A549 (cell line): Measurements from ENCODE around the gene OR1J4.
"Not testable (repeated sequence)": the region's sequence is repeated elsewhere in the genome, so short reads cannot be mapped to it uniquely, and the experiment has no call there.

Experiments
- BHLHE40 ChIP-seq: IDR thresholded peaks from 2 replicates; pipeline ENCODE4 v1.6.1; 2012; ENCODE audit warnings: low read depth, low read length, inconsistent platforms
- EP300 ChIP-seq, 2 experiments: fragments of >200 bp; sonication (Bioruptor Twin); formaldehyde crosslinking; IDR thresholded peaks; 2 replicates in 1 of 2; 3 replicates in 1 of 2; pipeline ENCODE4 v1.6.1; 2016 to 2017
- ESRRA ChIP-seq: fragments of 150-350 bp; IDR thresholded peaks from 2 replicates; pipeline ENCODE4 v1.6.1; 2014; ENCODE audit warnings: mild to moderate bottlenecking, low read length, borderline replicate concordance
- MYC ChIP-seq: IDR thresholded peaks from 2 replicates; pipeline ENCODE4 v1.6.1; 2012; ENCODE audit warnings: mild to moderate bottlenecking, inconsistent platforms, low read length, improper control_type of control experiment, borderline replicate concordance
- POLR2A ChIP-seq: IDR thresholded peaks from 2 replicates; pipeline ENCODE4 v1.6.1; 2012; ENCODE audit warnings: mild to moderate bottlenecking, low read length
- RAD21 ChIP-seq, 2 experiments: fragments of >200 bp in 1 of 2; sonication (Bioruptor Twin) in 1 of 2; formaldehyde crosslinking in 1 of 2; IDR thresholded peaks in 1 of 2; conservative IDR thresholded peaks in 1 of 2; 2 replicates in 1 of 2; 3 replicates in 1 of 2; pipeline ENCODE4 v1.6.1; 2012 to 2018; ENCODE audit warnings: inconsistent platforms in 1 of 2
- TF ChIP-seq, protein P1 (sequence below): fragments of >200 bp; sonication (Bioruptor Twin); formaldehyde crosslinking; IDR thresholded peaks from 3 replicates; pipeline ENCODE4 v1.5.1; 2016
- TF ChIP-seq, protein P2 (sequence below): fragments of 200-600 bp; sonication (generic); IDR thresholded peaks from 2 replicates; pipeline ENCODE4 v1.6.1; 2016; ENCODE audit warnings: antibody characterized with exemption, mild to moderate bottlenecking, moderate library complexity
- TF ChIP-seq, protein P3 (sequence below): fragments of 250-450 bp; sonication (Bioruptor Pico); IDR thresholded peaks from 2 replicates; pipeline ENCODE4 v1.5.0; 2021; ENCODE audit warnings: mild to moderate bottlenecking, moderate library complexity, borderline replicate concordance
- TF ChIP-seq, protein P4 (sequence below): IDR thresholded peaks from 2 replicates; pipeline ENCODE4 v1.6.1; 2012; ENCODE audit warnings: low read depth, borderline replicate concordance
- TF ChIP-seq, protein P5 (sequence below): fragments of 150-350 bp; IDR thresholded peaks from 2 replicates; pipeline ENCODE4 v1.6.1; 2014; ENCODE audit warnings: low read depth, mild to moderate bottlenecking, low read length
- TF ChIP-seq, protein P6 (sequence below): IDR thresholded peaks from 2 replicates; pipeline ENCODE4 v1.6.1; 2012

DNA sequence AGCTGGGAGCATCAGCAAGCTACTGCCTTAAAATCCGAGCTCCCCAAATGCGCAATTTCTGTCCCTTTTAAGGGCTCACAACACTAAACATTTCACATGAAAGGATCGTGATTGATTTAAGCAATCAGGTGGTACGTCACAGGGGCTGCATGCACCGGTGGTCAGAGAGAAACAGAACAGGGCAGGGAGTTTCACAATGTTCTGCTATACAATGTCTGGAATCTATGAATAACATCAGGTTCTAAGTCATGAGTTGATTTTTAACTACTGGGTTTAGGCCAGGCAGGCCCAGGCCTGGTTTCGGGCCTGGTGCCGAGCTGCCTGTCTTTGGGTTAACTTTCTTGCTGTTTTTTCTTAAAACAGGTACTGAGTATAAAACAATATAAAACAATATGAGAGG is 18.1 kb downstream of the OR1J4 start:
- not testable (repeated sequence) for TF ChIP-seq ESRRA; MYC; POLR2A; BHLHE40; RAD21 (conservative IDR thresholded peaks at IDR 0.05 in 1 of 2, IDR thresholded peaks at IDR 0.05 in 1 of 2); EP300 (IDR thresholded peaks at IDR 0.05)
- TF ChIP-seq, protein P1, sequence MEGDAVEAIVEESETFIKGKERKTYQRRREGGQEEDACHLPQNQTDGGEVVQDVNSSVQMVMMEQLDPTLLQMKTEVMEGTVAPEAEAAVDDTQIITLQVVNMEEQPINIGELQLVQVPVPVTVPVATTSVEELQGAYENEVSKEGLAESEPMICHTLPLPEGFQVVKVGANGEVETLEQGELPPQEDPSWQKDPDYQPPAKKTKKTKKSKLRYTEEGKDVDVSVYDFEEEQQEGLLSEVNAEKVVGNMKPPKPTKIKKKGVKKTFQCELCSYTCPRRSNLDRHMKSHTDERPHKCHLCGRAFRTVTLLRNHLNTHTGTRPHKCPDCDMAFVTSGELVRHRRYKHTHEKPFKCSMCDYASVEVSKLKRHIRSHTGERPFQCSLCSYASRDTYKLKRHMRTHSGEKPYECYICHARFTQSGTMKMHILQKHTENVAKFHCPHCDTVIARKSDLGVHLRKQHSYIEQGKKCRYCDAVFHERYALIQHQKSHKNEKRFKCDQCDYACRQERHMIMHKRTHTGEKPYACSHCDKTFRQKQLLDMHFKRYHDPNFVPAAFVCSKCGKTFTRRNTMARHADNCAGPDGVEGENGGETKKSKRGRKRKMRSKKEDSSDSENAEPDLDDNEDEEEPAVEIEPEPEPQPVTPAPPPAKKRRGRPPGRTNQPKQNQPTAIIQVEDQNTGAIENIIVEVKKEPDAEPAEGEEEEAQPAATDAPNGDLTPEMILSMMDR, result not testable (repeated sequence)
- TF ChIP-seq, protein P2, sequence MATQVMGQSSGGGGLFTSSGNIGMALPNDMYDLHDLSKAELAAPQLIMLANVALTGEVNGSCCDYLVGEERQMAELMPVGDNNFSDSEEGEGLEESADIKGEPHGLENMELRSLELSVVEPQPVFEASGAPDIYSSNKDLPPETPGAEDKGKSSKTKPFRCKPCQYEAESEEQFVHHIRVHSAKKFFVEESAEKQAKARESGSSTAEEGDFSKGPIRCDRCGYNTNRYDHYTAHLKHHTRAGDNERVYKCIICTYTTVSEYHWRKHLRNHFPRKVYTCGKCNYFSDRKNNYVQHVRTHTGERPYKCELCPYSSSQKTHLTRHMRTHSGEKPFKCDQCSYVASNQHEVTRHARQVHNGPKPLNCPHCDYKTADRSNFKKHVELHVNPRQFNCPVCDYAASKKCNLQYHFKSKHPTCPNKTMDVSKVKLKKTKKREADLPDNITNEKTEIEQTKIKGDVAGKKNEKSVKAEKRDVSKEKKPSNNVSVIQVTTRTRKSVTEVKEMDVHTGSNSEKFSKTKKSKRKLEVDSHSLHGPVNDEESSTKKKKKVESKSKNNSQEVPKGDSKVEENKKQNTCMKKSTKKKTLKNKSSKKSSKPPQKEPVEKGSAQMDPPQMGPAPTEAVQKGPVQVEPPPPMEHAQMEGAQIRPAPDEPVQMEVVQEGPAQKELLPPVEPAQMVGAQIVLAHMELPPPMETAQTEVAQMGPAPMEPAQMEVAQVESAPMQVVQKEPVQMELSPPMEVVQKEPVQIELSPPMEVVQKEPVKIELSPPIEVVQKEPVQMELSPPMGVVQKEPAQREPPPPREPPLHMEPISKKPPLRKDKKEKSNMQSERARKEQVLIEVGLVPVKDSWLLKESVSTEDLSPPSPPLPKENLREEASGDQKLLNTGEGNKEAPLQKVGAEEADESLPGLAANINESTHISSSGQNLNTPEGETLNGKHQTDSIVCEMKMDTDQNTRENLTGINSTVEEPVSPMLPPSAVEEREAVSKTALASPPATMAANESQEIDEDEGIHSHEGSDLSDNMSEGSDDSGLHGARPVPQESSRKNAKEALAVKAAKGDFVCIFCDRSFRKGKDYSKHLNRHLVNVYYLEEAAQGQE, result not testable (repeated sequence)
- TF ChIP-seq, protein P3, sequence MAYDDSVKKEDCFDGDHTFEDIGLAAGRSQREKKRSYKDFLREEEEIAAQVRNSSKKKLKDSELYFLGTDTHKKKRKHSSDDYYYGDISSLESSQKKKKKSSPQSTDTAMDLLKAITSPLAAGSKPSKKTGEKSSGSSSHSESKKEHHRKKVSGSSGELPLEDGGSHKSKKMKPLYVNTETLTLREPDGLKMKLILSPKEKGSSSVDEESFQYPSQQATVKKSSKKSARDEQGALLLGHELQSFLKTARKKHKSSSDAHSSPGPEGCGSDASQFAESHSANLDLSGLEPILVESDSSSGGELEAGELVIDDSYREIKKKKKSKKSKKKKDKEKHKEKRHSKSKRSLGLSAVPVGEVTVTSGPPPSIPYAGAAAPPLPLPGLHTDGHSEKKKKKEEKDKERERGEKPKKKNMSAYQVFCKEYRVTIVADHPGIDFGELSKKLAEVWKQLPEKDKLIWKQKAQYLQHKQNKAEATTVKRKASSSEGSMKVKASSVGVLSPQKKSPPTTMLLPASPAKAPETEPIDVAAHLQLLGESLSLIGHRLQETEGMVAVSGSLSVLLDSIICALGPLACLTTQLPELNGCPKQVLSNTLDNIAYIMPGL (CRISPR knock-in tag), result not testable (repeated sequence)
- TF ChIP-seq, protein P4, sequence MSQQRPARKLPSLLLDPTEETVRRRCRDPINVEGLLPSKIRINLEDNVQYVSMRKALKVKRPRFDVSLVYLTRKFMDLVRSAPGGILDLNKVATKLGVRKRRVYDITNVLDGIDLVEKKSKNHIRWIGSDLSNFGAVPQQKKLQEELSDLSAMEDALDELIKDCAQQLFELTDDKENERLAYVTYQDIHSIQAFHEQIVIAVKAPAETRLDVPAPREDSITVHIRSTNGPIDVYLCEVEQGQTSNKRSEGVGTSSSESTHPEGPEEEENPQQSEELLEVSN, result not testable (repeated sequence)
- TF ChIP-seq, protein P5, sequence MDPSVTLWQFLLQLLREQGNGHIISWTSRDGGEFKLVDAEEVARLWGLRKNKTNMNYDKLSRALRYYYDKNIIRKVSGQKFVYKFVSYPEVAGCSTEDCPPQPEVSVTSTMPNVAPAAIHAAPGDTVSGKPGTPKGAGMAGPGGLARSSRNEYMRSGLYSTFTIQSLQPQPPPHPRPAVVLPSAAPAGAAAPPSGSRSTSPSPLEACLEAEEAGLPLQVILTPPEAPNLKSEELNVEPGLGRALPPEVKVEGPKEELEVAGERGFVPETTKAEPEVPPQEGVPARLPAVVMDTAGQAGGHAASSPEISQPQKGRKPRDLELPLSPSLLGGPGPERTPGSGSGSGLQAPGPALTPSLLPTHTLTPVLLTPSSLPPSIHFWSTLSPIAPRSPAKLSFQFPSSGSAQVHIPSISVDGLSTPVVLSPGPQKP, result not testable (repeated sequence)
- TF ChIP-seq, protein P6, sequence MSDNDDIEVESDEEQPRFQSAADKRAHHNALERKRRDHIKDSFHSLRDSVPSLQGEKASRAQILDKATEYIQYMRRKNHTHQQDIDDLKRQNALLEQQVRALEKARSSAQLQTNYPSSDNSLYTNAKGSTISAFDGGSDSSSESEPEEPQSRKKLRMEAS, result not testable (repeated sequence)
